GM12801 (cell line): Measurements from ENCODE around the gene ACSM5.

Experiments
- CTCF ChIP-seq: IDR thresholded peaks from one replicate; pipeline ENCODE4 v1.5.1; 2011; ENCODE audit warnings: control low read depth; ENCODE audit not compliant: insufficient read length; ENCODE audit errors: extremely low read depth

ACSM5 gene

DNA sequence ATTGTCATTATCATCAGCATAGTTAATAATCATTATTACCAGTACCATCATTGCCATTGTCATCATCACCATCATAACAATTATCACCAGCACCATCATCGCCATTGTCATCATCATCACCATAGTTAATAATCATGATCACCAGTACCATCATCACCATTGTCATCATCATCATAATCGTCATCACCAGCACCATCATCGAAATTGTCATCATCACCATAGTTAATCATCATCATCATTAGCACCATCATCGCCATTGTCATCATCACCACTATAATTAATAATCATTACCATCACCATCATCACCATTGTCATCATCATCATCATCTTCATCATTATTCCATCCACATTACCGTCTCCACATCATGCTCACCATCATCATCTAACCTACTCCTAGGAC is 18.3 kb upstream of the ACSM5 start:
- TF ChIP-seq CTCF: no peak

GRCh38 chr16:20393801-20394577 is 15.3 kb upstream of the ACSM5 start:
- TF ChIP-seq CTCF: no peak

- TF ChIP-seq CTCF: no peak
These were observed 13.4 kb upstream of the ACSM5 start for GRCh38 chr16:20395946-20396345.

- no peak for TF ChIP-seq CTCF
These were observed 12.4 kb upstream of the ACSM5 start for GRCh38 chr16:20396846-20397467.

GRCh38 chr16:20397468-20398074 is 11.8 kb upstream of the ACSM5 start:
- no peak for TF ChIP-seq CTCF

DNA sequence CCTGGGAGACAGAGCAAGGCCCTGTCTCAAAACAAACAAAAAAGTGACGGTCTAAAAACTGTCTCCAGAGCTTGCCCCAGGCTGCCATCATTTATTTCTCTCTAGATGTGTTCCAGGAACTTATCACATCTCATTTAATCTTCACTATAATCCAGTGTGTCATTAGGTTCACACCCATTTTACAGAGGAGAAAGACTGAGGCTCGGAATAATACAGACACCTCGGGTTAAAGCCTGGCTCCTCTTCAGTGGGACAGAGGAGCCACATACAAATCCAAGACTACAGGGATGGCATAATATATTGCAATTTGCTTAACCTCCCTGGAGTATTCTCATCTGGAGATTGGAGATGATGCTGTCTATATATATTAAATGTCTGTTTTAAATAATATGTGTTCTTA is 10.7 kb upstream of the ACSM5 start:
- TF ChIP-seq CTCF: no peak

DNA sequence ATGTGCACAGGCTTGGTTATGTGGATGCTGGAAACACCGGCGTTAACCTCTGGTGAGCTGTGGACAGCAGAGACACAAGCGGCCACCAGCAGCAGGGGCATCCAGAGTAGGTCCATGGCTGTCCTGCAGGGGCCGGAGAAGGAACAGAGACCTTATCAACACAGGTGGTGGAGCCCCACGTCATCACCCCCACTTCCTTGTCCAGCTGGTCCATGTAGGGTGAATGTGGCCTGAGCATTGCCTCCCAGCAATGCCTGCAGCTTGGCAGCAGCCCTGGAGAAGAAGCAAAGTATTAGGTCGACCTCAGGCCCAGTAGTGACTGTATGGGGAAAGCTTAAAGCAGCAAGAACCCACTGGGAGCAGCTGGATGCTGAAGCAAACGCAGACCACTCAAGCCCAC is 10.1 kb upstream of the ACSM5 start:
- TF ChIP-seq CTCF: no peak
